Globus pallidus (tissue), 1 donor: ENCODE results near the gene KCNK7.

ENCODE experiments used
- DNase-seq: peaks from one replicate; pipeline ENCODE4 v3.0.0-alpha.2; 2015; ENCODE audit warnings: low spot score

Gene KCNK7

DNA sequence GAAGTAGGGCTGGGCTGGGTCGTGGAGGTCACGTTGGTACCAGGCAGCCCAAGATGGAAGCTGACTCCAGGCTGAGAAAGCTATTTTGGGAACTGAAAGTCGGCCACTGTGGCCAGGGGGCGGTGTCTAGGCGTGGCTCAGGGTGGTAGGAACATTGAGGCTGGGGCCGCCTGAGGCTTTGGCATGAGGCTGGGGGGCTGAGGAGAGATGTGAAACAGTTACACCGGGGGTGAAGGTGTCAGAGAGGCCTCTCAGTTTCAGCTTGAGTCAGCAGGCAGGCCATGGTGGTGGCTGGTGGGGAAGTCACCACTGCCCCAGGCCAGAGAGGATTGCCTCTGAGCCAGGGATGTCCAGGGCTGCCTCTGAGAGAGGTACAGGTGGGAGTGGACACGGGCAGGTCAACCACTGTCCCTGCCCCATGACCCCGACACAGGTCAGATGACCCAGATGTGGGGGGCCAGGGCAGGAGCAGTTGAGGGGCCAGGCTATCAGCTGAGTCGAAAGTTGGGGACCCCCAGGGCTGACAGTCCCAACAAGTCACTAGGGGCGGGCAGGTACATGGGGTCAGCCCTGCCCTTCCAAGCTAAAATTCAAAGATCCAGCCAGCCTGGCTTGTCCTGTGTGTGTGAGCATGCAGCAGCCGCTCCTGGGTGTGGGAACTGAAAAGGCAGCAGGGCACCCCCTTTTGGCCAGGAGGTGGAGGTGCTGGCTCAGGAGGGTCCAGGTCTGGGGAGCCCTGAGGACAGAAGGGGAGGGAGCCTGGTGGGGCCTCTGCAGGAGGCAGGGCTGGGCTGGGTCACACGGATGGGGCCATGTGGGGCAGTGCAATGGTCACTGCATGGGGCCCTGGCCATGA lies 7.2 kb downstream of the KCNK7 start:
- DNase-seq, result no peak

DNA sequence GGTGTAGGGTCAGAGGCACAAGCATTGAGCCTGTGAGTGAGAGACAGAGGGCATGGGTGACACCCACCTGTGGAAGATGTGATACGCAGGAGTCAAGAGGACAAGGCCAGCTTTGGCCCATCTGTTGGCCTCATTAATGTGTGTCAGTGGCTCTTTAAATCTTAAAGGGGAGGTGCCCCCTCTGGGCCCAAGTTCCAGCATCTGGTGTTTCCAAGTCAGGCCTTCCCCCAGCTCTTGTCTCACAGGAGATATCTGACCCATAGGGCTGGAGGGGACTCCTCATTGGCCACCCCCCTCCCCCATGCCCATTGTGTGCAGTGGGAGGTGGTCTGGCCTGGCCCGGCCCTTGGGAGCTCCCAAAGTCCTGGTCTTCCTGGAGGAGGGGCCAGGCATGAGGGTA lies 8.9 kb downstream of the KCNK7 start:
- no peak for DNase-seq

DNA sequence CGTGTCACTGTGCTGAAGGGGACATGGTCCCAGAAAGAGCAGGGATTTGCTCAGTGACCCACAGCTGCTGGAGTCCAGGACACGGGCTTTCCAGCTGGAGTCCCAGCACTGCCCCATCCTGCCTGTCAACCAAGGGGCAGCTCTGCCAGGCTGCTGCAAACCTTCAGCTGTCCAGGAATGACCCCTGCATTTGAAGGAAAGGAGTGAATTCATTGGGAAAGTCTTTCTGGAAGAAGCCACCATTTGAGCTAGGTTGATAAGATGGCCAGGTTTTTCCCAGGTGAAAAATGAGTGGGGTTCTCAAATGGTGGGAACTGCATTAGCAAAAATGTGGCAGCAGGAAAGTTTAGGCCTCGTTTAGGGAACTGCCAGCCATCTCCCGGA lies 9.4 kb downstream of the KCNK7 start:
- DNase-seq, result no peak

DNA sequence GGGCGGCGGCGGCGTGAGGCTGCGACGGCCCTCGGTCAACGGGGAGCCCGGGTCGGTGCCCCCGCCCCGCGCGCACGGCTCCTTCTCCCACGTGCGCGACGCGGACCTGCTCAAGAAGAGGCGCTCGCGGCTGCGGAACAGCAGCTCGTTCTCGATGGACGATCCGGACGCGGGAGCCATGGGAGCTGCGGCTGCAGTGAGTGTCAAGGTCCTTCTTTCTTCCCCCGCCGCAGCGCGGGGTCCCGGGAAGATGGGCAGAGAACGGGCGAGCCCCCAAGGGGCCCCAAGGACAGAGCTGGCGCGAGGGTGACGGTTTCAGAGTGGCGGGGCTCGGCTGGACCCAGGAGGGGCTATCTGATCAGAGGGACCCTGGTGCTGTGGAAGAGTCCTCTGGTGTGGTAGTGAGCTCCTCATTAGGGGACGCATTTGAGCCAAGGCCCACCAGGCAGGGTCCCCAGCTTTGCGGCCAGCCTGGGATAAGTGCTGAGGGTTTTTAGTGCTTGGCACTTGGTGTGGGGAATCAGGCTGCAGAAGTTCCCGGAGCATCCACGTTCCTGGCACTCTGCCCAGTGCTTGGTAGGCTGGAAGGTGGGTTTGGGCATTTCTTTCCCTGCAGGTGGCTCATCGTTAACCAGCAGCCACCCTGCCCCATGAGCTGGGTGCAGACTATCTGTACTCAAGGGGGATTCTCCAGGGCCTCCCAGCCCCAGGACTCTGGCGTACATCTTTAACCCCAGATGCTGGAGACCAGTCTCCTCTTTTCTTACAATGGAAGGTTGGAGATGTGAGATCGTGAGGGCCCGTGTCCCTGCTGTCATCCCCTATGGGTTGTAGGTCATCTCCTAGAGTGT lies 10.0 kb downstream of the KCNK7 start:
- DNase-seq, result no peak

DNA sequence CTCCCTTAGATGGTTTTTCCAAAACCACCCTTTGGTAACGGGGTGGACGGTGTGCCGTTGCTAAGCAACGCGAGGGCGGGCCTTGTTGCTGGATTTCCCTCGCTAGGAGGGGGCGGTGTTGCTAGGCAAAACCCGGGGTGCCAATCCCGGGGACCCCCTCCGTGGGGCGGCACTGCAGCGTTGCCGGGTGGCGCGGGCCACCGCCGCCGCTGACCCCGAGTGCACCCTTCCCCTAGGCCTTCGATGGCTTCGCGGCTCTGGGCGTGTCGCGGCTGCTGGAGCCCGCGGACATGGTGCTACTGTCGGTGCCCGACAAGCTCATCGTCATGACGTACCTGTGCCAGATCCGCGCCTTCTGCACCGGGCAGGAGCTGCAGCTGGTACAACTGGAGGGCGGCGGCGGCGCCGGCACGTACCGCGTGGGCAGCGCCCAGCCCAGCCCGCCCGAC lies 10.9 kb downstream of the KCNK7 start:
- no peak for DNase-seq

DNA sequence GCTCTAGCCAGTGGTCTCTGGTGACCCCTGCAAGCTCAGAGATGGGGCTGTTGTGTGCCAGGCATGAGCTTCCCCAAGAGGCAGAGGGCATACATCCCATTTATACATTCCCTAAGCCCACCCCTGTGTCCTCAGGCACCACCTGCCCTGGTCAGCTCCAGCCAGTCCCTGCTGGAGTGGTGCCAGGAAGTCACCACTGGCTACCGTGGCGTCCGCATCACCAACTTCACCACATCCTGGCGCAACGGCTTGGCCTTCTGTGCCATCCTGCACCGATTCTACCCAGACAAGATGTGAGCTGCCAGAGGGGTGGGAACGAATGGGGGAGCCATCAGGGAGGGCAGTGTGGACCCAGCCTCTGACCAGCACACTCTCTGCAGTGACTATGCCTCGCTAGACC lies 11.5 kb downstream of the KCNK7 start:
- no peak for DNase-seq

DNA sequence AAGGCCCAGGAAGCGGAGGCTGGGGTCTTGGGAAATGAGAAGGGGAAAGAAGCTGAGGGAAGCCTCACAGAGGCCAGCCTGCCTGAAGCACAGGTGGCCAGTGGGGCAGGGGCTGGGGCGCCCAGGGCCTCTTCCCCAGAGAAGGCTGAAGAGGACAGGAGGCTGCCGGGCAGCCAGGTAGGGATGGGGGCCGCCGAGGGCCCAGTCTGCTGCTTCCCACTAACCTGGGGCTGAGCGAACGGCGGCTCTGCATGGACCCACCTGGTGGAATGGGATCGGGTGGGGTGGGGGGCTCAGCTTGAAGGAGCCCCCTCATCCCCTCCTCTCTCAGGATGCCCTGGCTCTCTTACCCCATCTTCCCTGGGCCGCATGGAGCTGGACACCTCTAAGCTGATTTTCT lies 12.0 kb downstream of the KCNK7 start:
- DNase-seq, result no peak

DNA sequence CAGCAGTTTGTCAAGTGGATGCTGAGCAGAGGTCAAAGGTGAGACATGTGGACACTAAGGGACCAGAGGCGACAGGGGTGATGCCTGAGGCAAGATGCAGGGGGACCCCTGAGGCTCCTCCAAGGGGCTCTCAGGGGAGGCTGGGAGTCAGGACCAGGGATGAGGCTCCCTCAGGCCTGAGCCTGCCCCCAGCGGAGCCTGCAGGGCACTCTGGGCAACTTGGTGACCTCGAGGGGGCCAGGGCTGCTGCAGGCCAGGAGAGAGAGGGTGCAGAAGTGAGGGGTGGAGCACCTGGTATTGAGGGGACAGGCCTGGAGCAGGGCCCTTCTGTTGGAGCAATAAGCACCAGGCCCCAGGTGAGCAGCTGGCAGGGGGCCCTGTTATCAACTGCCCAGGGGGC lies 13.7 kb downstream of the KCNK7 start:
- no peak for DNase-seq

DNA sequence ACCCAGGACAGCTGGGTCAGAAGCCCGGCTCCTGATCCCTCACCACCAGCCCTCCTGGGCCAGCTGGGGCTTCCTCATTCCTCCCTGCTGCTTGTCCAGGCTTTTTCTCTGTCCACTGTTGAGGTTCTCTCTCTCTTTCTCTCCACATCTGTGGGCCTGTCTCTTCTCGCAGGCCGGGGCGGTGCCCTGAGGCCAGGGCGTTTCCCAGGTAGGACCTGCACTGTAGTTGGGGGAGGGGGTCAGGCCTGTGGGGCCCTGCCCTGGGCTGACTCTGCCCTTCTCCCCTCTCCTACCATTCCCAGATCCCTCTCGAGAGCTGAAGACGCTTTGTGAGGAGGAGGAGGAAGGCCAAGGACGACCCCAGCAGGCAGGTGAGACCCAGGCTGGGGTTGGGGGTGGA lies 14.8 kb downstream of the KCNK7 start:
- no peak for DNase-seq

DNA sequence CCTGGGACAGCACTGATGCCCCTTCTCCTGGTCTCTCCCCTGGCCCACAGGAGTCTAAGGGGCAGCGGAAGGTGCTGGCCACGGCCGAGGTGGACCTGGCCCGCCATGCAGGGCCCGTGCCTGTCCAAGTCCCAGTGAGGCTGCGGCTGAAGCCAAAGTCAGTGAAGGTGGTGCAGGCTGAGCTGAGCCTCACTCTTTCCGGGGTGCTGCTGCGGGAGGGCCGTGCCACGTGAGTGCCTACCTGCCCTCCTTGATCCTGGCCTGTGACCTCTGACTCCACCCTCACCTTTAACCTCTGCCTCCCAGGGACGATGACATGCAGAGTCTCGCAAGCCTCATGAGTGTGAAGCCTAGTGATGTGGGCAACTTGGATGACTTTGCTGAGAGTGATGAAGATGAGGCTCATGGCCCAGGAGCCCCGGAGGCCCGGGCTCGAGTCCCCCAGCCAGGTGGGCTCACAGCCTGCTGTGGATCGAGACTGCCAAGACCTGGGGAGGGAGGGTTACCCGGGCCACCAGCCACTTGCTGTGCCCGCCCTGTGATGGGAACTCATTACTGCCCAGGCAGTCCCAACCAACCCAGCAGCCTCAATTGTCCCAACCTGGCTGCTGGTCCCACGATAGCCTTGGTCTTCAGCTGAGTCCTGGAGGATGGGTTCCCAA lies 15.4 kb downstream of the KCNK7 start:
- no peak for DNase-seq

DNA sequence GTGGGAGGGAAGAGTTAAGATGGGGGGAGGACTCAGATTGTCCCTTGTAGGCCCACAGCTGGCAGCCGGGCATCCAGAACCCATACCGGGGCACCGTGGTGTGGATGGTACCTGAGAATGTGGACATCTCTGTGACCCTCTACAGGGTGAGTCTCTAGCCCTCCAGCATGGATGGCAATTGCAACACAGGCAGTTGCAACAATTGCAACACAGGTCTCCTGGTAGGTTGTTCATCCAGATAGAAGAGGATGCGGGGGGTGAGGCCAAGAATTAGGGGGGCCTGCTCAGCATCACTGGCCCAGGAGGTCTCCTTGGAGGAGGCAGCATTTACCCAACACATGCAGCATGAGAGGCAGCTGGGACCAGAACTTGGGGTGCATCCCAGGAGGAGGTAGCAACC lies 16.3 kb downstream of the KCNK7 start:
- DNase-seq, result no peak

DNA sequence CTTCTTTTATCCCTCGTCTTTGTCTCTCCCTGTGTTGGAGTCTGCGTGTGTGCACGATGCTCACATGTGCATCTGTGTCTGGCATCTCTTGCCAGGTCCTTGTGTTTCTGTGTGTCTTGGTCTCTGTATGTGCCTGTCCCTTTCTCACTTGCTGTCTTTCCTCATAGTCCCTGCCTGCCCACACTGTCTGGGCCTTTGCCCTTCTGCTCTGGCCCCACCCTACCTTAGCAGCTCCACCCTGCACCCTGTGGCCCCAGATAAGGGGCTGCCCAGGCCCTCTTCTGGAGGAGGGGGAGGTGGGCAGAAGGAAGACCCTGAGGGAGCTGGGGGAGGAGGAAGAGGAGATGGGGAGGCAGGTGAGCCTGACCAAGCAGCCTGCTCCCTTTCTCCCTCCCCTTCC lies 16.9 kb downstream of the KCNK7 start:
- DNase-seq, result no peak

DNA sequence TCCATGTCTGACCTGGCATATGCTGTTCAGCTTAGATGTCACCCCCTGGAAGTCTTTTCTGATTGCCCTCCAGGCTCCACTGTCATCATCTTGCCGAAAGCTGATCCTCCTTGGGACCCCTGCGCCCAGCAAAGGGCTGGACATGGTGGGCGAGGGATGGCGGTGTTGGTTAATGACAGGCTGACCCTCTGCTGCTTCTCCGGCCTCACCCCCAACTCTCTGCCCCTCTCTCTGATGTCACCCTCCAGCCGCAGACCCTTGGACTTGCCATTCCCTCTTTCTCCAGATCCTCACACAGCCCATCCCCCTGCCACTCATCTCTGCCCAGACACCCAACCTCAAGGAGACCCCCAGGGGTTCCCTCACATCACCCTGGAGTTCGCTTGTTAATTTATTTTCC lies 17.5 kb downstream of the KCNK7 start:
- DNase-seq, result no peak

DNA sequence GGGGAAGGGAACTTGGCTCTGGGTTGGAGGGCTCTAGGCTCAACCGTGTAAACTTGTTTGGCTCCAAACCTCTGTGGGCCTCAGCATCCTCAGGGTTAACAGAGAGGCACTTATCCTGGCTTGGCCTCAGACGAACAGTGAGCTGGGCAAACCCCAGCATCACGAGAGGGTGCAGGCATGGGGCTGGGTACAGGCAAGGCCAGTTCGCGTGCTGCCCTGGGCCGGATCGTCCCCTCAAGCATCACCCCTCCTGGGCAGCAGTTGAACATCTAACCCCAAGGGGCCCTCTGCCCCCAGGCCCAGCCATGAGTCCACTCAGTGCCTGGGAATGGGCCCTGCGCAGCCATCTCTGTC lies 17.9 kb downstream of the KCNK7 start:
- DNase-seq, result no peak

DNA sequence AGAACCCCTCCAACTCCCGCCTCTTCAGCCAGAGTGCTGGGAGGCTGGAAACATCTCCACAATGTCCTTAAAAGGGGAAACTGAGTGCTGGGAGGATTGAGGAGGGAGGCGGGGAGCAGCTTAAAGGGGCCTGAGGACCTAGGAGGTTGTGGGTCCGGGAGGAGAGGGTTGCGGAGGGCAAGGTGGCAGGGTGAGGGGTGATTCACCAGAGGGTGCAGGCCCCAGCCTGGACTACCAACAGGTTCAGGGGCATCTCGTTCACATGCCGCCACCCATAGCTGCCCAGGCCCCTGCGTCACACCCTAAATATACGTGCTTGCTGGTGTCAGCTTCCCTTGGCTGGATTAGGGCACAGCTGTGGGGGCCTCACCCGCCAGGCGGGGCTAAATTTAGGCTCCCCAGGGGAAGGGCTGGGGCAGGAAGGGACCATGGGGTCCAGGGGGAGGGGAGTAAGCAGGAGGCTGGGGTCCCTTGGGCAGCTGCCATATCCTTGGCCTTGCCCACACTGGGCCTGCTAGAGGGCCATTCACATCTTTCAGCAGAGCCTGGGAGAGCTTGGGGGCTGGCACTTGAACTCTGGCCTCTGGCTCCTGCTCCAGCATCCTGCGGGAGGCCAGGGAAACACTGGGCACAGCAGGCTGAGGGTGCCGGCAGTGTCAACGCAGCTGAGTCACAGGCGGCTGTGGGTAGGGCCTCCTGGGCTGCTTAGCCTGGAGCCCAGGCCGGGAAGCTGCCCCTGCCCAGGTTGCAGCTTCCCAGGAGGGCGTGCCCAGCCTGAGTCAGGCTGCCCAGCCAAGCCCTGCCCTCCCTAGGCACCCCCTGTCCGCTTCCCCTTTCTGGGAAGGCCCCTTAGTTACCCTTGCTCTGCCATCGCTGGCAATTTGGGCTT lies 18.5 kb downstream of the KCNK7 start:
- DNase-seq, result no peak

DNA sequence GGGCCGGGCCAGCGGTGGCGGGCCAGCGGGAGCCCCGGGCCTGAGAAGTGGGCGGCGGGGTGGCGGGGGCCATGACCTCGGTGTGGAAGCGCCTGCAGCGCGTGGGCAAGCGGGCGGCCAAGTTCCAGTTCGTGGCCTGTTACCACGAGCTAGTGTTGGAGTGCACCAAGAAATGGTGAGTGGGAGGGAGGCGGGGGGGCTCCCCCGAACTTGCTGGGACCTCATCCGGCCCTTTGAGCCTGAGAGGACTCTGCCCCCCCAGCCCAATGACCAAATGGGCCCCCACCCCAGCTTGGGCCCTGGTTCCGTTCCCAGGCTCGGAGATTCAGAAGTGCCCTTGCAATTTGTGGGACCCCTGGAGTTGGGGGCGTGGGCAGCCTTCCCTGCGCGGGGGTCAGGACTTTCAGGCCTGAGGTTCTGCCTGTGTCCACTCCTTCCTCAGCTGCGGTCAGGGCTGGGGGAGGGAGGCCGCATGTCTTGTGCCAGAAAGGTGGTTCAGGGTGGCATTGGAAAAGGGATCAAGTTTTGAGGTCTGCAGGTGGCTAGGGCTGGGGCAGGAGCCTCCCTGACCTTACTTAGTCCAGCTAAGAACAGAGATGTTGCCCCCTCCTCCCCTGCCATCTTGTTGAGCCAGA lies 19.3 kb downstream of the KCNK7 start:
- no peak for DNase-seq

DNA sequence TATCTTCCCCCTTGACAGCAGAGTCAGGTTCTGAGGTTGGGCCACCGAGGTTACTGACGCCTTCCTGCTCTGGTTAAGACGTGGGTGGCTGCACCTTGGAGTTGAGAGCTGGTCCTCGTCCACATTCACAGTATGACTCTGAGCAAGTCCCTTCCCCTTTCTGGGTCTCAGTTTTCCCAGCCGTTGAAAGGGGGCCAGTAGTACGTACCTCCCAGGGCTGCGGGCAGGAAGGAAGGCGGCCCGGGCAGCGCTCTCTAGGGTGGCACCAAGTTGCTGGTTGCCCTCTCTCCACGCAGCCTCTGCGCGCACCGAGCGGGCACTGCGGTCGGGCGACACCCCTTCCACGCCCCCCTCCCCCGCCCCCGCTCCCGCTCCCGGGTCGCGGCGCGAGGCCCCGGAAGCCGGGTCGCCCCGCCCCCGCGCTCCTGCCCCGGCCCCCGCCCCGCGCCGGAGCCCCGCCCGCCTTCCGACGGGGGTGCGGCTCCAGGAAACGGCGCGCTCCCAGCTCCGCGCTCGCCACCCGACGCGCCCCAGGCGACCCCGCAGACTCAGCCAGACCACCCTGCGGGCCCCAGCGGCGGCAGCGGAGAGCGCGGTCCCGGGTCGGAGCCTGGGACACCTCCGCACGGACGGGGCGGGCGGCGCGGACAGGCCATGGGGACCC lies 19.9 kb downstream of the KCNK7 start, which contains the start of gene EHBP1L1:
EHBP1L1 (plus strand) TSS at position 486 of the 664 bp plus-strand sequence. CDS start 250 bp downstream, outside the sequence.
- DNase-seq, result no peak

DNA sequence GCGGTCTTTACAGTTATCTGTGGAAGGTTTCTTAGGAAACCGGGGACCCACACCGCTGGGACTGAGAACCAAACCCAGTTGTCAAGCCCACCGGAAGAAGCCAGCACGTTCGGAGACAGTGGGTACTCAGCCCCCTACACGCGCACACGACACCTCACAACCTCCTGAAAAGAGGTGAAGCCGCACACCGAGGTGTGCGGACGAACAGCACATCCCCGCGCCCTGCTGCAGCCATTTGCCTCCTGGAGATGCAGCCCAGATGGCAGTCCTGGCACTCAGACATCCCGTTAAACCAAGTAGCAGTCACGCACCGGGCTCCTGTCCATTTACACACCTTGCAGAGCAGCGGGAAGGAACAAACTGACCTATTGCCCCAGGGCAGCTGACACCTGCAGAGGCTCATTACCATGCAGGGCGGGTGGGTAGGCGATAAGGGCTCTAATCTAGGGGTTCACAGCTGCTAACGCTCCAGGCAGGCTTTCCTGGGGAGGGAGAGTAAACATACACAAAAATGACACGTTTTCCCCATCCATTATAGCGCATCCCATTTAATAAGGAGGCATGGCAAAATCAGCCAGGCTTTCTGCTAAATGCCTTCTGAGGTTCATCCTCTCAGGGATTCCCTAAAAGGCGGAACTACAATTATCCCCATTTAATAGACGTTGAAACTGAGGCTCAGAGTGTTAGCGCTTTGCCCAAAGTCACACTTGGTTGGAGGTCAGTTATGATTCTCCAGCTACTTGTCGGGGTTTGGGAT lies 20.6 kb downstream of the KCNK7 start:
- no peak for DNase-seq

DNA sequence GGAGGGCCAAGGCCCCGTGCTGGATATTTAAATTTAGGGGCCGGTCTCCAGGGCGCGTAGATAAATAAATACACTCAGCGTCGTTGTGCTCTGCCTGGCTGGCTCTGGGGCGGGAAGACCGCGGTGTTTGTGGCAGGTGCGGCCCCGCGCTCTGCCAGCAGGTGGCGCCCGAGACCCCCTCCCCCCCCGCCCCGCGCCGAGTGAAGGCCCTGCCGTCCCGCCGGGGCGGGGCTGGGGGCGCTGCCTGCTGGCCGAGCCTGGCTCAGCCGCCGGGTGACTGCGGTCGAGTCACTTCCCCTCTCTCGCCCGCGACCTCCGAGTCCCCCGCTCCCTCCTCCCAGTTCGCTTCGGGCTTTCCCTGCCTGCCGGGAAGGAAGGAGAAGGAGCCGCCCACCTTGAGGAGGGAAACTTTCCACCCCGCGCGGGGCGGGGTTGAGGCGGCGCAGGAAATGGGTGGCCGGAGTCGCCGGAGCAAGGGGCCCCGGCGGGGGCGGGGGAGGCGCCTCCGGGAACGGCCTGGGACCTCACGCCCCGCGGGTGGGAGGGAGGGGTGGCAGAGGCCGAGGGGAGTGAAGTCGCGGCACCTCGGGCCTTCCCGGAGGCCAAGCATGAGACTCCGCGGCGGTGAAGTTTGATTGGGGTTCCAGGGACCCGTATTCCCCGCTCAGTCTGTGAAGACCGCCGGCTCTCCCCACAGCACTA lies 21.3 kb downstream of the KCNK7 start:
- peak; percentile 70 for DNase-seq
